Measurements from ENCODE around the gene MPRIP. TPM values are rescaled to one million over a fixed set of nuclear protein-coding genes. Genes with fewer than 3 reads are reported as not detected.

MPRIP gene
- total RNA-seq, 1 experiment from 2014 or later: 140 TPM

DNA sequence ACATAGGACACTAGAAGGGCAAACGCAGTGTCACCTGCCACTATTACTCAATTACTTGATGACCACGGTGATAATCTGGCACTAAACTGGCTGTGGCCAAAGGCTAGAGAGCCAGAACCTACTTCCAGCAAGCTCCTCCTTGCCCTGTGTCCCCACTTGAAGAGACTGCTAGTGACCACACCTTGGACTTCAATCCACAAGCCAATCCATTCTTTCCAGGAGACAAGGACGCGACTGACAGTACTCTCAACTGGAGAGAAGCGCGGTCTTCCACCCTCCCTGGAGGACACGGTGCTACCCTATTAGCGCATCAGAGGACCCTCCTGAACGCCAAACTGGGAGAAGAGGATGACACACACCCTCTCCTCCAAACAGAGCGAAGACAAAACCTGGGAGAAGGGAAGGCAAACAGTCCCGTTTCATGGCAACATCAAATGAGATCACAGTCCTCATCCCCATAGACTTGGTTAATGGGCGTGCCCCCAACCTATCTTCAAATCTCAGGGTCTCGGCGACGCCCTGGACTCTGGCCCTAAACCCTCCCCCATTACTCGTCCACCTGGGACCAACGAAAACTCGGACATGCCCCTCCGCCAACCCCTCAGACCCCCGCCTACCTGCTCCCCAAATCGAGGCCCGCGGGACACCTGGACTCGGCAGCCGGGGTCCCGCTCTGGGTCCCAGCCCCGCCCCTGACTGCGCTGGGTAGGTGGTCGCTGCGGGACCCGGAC is 194.2 kb downstream of the MPRIP start (continued):
- TF ChIP-seq ESRRA (CRISPR knock-in tag; IDR thresholded peaks at IDR 0.05; ENCODE audit: borderline replicate concordance) (no peak), ZNF232 (CRISPR knock-in tag; IDR thresholded peaks at IDR 0.05) (no peak), SP1 (CRISPR knock-in tag; conservative IDR thresholded peaks at IDR 0.05) (no peak), NR3C1 (CRISPR knock-in tag; conservative IDR thresholded peaks at IDR 0.05; ENCODE audit: low read depth) (no peak), ZNF317 (CRISPR knock-in tag; IDR thresholded peaks at IDR 0.05; ENCODE audit: borderline replicate concordance, low read depth) (no peak)

DNA sequence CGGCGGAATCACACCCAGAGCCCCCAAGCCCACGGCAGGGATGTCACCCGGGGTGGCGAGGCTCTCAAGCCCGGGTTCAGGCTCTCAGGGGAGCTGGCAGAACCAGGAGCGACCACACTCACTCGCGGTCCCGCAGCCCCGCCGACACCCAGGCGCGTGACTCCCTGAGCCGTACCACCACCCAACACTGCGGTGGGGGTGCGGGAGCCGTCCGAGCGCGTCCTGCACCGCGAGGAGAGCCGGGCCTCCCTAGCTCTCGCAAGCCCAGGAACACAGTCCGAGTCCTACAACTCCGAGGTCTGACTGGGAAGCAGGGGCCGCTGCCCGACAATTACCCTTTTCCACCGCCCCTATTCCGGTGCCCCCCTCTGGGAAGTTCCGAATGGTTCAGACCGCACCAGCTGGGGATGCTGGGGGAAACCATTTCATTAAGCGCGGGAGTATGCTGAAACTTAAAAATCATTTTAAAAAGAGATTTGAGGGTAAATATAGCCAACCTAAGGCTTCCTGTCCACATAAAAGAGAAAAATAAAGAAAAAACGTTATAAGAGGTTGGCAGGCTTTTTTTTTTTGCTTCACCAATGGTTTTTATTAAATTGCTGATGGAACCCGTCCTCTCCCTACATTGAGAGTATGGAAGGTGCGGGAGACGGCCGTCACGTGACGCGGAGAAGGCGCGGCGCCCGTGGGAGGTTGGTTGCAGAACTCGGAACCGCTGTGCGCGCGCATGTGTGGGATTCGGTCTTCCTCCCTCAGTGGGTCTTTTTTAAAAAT is 195.0 kb downstream of the MPRIP start, which contains the start of gene FLCN:
FLCN (minus strand) TSS at position 143 of the 774 bp plus-strand sequence. CDS start 9,031 bp downstream, outside the sequence.
- TF ChIP-seq SP1 (CRISPR knock-in tag; conservative IDR thresholded peaks at IDR 0.05) (0 out of 2 replicates have a peak, but pooled peaks have one; percentile 40), ZNF219 (CRISPR knock-in tag; IDR thresholded peaks at IDR 0.05; ENCODE audit: borderline replicate concordance) (no peak), ZNF317 (CRISPR knock-in tag; IDR thresholded peaks at IDR 0.05; ENCODE audit: borderline replicate concordance, low read depth) (no peak), CREM (CRISPR knock-in tag; IDR thresholded peaks at IDR 0.05) (0 out of 2 replicates have a peak, but pooled peaks have one; percentile 39), RORB (CRISPR knock-in tag; IDR thresholded peaks at IDR 0.05) (no peak), FOXP1 (CRISPR knock-in tag; IDR thresholded peaks at IDR 0.05; ENCODE audit: borderline replicate concordance) (0 out of 2 replicates have a peak, but pooled peaks have one; percentile 24), SMAD3 (CRISPR knock-in tag; IDR thresholded peaks at IDR 0.05; ENCODE audit: borderline replicate concordance) (peak; percentile 13; the same call in 1 of the 2 replicates), OVOL2 (CRISPR knock-in tag; IDR thresholded peaks at IDR 0.05; ENCODE audit: borderline replicate concordance) (no peak), FOXK1 (CRISPR knock-in tag; IDR thresholded peaks at IDR 0.05) (0 out of 2 replicates have a peak, but pooled peaks have one; percentile 68), CBFB (CRISPR knock-in tag; IDR thresholded peaks at IDR 0.05; ENCODE audit: low read depth) (0 out of 2 replicates have a peak, but pooled peaks have one; percentile 65), TP53 (CRISPR knock-in tag; IDR thresholded peaks at IDR 0.05) (0 out of 2 replicates have a peak, but pooled peaks have one; percentile 43)
- TF ChIP-seq, protein P1, sequence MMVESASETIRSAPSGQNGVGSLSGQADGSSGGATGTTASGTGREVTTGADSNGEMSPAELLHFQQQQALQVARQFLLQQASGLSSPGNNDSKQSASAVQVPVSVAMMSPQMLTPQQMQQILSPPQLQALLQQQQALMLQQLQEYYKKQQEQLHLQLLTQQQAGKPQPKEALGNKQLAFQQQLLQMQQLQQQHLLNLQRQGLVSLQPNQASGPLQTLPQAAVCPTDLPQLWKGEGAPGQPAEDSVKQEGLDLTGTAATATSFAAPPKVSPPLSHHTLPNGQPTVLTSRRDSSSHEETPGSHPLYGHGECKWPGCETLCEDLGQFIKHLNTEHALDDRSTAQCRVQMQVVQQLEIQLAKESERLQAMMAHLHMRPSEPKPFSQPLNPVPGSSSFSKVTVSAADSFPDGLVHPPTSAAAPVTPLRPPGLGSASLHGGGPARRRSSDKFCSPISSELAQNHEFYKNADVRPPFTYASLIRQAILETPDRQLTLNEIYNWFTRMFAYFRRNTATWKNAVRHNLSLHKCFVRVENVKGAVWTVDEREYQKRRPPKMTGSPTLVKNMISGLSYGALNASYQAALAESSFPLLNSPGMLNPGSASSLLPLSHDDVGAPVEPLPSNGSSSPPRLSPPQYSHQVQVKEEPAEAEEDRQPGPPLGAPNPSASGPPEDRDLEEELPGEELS (CRISPR knock-in tag; IDR thresholded peaks at IDR 0.05): peak; percentile 46; the same call in 1 of the 2 replicates
- TF ChIP-seq, protein P2, sequence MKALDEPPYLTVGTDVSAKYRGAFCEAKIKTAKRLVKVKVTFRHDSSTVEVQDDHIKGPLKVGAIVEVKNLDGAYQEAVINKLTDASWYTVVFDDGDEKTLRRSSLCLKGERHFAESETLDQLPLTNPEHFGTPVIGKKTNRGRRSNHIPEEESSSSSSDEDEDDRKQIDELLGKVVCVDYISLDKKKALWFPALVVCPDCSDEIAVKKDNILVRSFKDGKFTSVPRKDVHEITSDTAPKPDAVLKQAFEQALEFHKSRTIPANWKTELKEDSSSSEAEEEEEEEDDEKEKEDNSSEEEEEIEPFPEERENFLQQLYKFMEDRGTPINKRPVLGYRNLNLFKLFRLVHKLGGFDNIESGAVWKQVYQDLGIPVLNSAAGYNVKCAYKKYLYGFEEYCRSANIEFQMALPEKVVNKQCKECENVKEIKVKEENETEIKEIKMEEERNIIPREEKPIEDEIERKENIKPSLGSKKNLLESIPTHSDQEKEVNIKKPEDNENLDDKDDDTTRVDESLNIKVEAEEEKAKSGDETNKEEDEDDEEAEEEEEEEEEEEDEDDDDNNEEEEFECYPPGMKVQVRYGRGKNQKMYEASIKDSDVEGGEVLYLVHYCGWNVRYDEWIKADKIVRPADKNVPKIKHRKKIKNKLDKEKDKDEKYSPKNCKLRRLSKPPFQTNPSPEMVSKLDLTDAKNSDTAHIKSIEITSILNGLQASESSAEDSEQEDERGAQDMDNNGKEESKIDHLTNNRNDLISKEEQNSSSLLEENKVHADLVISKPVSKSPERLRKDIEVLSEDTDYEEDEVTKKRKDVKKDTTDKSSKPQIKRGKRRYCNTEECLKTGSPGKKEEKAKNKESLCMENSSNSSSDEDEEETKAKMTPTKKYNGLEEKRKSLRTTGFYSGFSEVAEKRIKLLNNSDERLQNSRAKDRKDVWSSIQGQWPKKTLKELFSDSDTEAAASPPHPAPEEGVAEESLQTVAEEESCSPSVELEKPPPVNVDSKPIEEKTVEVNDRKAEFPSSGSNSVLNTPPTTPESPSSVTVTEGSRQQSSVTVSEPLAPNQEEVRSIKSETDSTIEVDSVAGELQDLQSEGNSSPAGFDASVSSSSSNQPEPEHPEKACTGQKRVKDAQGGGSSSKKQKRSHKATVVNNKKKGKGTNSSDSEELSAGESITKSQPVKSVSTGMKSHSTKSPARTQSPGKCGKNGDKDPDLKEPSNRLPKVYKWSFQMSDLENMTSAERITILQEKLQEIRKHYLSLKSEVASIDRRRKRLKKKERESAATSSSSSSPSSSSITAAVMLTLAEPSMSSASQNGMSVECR (CRISPR knock-in tag; IDR thresholded peaks at IDR 0.05; ENCODE audit: borderline replicate concordance): peak; percentile 82; the same call in 1 of the 2 replicates
- TF ChIP-seq, protein P3, sequence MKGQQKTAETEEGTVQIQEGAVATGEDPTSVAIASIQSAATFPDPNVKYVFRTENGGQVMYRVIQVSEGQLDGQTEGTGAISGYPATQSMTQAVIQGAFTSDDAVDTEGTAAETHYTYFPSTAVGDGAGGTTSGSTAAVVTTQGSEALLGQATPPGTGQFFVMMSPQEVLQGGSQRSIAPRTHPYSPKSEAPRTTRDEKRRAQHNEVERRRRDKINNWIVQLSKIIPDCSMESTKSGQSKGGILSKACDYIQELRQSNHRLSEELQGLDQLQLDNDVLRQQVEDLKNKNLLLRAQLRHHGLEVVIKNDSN (CRISPR knock-in tag; IDR thresholded peaks at IDR 0.05): peak; percentile 95
- TF ChIP-seq, protein P4, sequence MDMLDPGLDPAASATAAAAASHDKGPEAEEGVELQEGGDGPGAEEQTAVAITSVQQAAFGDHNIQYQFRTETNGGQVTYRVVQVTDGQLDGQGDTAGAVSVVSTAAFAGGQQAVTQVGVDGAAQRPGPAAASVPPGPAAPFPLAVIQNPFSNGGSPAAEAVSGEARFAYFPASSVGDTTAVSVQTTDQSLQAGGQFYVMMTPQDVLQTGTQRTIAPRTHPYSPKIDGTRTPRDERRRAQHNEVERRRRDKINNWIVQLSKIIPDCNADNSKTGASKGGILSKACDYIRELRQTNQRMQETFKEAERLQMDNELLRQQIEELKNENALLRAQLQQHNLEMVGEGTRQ (CRISPR knock-in tag; IDR thresholded peaks at IDR 0.05): peak; percentile 94
- Mint-ChIP-seq H3K27ac (peak within 1 kb of the TSS; percentile 98), H3K36me3 (no peaks in the 10 kb centered on the region; the same call in 1 of the 2 replicates), H3K27me3 (ENCODE audit: low read depth) (no peaks in the 10 kb centered on the region), H3K9me3 (no peaks in the 10 kb centered on the region), H3K4me3 (peak within 1 kb of the TSS; percentile 92), H3K4me1 (peaks cover 21% of the 10 kb centered on the region)
- peak; percentile 64 for DNase-seq (ENCODE audit: low spot score)
- ChIA-PET CTCF (interaction anchor here (0.7 to 1.5 kb wide), 2 partner anchors 96 to 468 kb away, joined by 3 read pairs; no protein-coding TSS in a partner anchor), POLR2A (interaction anchor here (0.7 kb wide), 1 partner anchor 66 kb away, joined by 4 read pairs; no protein-coding TSS in a partner anchor)
- ATAC-seq: peak; percentile 87
